Measurements from ENCODE around the gene GPC2.
"Not testable (repeated sequence)": the region's sequence is repeated elsewhere in the genome, so short reads cannot be mapped to it uniquely, and the experiment has no call there.

Gene GPC2

GRCh38 chr7:100148225-100148558 is 29.0 kb downstream of the GPC2 start:
- no peak for DNase-seq

- no peak for DNase-seq
These were observed 29.9 kb downstream of the GPC2 start for GRCh38 chr7:100147278-100147677.

- DNase-seq, result not testable (repeated sequence)
These were observed 30.8 kb downstream of the GPC2 start for GRCh38 chr7:100146350-100146749.

GRCh38 chr7:100142461-100142860 is 34.7 kb downstream of the GPC2 start:
- no peak for DNase-seq

- no peak for DNase-seq
These were observed 35.6 kb downstream of the GPC2 start for GRCh38 chr7:100141555-100141949.

GRCh38 chr7:100137851-100138760 is 39.1 kb downstream of the GPC2 start:
- DNase-seq, result no peak

- DNase-seq, result peak; percentile 66
These were observed 44.5 kb downstream of the GPC2 start for GRCh38 chr7:100132697-100133151.

- DNase-seq, result no peak
These were observed 45.1 kb downstream of the GPC2 start for GRCh38 chr7:100132126-100132525.

GRCh38 chr7:100130608-100131453 is 46.4 kb downstream of the GPC2 start:
- DNase-seq, result peak; percentile 79

GRCh38 chr7:100130220-100130607 is 47.0 kb downstream of the GPC2 start:
- not testable (repeated sequence) for DNase-seq

GRCh38 chr7:100128637-100128963 is 48.6 kb downstream of the GPC2 start:
- no peak for DNase-seq

- DNase-seq, result no peak
These were observed 49.1 kb downstream of the GPC2 start for GRCh38 chr7:100127866-100128636.

GRCh38 chr7:100126931-100127865 is 50.0 kb downstream of the GPC2 start, which contains the start of gene MBLAC1:
TSS of gene MBLAC1 (plus strand) at chr7:100126967. CDS start at chr7:100127396, 429 bp downstream.
- DNase-seq, result peak; percentile 91

- no peak for DNase-seq
These were observed 50.8 kb downstream of the GPC2 start for GRCh38 chr7:100126239-100126930.

- no peak for DNase-seq
These were observed 52.6 kb downstream of the GPC2 start for GRCh38 chr7:100124301-100125230.

- DNase-seq, result no peak
These were observed 54.6 kb downstream of the GPC2 start for GRCh38 chr7:100122568-100122967.

- no peak for DNase-seq
These were observed 55.1 kb downstream of the GPC2 start for GRCh38 chr7:100122067-100122466.

GRCh38 chr7:100120733-100121036 is 56.5 kb downstream of the GPC2 start:
- DNase-seq, result no peak

GRCh38 chr7:100119970-100120732 is 57.0 kb downstream of the GPC2 start:
- peak; percentile 75 for DNase-seq
